Measurements from ENCODE around the gene PAK1. TPM values are rescaled to one million over a fixed set of nuclear protein-coding genes. Genes with fewer than 3 reads are reported as not detected.

Gene PAK1
- polyA plus RNA-seq, 1 experiment, result 70.3 TPM

DNA sequence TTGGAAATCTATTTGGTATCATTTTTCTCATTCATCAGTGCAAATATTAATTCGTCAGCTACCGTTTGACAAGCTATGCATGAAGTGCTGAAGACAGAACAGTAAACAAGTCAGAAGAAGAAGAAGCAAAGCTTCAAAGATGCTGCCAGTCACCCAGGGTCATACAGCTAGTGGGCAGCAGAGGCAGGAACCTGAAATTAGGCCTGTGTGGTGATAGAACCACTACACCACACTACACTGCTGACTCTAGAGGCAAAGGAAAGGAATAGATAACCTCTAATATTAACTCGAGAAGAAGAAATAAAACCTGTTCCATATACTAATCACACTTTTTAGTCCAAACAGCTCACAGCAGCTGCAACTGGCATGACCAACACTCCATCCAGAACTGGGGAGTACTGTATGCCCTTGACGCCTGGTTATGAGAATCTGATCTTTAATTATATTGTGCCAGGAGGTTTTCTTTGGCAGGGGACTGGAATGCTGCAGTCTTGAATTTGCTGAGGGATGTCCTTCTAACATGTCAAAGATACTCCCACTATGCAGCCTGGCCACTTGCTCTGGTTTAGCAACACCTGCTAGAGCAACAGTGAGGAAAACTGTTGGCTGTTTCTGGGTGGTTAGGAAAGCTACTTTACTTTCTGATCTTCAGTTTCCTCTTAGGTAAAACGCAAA lies 73.0 kb downstream of the PAK1 start:
- TF ChIP-seq, protein P1, sequence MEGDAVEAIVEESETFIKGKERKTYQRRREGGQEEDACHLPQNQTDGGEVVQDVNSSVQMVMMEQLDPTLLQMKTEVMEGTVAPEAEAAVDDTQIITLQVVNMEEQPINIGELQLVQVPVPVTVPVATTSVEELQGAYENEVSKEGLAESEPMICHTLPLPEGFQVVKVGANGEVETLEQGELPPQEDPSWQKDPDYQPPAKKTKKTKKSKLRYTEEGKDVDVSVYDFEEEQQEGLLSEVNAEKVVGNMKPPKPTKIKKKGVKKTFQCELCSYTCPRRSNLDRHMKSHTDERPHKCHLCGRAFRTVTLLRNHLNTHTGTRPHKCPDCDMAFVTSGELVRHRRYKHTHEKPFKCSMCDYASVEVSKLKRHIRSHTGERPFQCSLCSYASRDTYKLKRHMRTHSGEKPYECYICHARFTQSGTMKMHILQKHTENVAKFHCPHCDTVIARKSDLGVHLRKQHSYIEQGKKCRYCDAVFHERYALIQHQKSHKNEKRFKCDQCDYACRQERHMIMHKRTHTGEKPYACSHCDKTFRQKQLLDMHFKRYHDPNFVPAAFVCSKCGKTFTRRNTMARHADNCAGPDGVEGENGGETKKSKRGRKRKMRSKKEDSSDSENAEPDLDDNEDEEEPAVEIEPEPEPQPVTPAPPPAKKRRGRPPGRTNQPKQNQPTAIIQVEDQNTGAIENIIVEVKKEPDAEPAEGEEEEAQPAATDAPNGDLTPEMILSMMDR (IDR thresholded peaks at IDR 0.05; ENCODE audit: low read depth, low read length), result 0 out of 2 replicates have a peak, but pooled peaks have one; percentile 2
- Histone ChIP-seq H3K9me3 (ENCODE audit: control insufficient read depth, insufficient read depth, low read length) (no peaks in the 10 kb centered on the region), H3K27ac (ENCODE audit: low read depth, low read length) (no peak overlapping the region), H3K27me3 (ENCODE audit: control insufficient read depth, insufficient read depth, low read length) (no peaks in the 10 kb centered on the region), H3K4me3 (ENCODE audit: low read depth, low read length) (no peak overlapping the region)
- DNase-seq (ENCODE audit: low read depth, low spot score), result no peak
- CTCF ChIA-PET, result no interaction called here
- POLR2A ChIA-PET, result no interaction called here

DNA sequence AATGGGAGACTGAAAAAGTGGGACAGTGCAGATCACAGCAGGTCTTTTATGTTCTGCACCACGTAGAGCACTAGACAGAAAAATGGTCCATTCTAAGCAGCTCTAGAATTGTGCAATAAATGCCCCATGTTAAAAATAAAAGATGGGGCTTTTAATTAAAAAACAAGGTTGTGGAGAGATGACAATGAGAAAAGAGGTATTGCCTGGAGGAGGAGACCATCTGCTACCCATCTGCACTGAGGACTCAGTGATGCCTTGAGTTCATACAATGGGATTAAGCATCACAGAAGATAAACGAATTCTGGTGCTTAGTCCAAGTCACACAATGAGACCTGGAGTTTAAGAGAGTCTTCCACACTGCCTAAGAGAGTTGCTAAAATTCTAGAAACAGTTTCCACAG lies 73.6 kb downstream of the PAK1 start:
- Histone ChIP-seq H3K4me3 (ENCODE audit: low read depth, low read length) (no peak overlapping the region), H3K9me3 (ENCODE audit: control insufficient read depth, insufficient read depth, low read length) (no peaks in the 10 kb centered on the region), H3K27me3 (ENCODE audit: control insufficient read depth, insufficient read depth, low read length) (no peaks in the 10 kb centered on the region), H3K27ac (ENCODE audit: low read depth, low read length) (no peak overlapping the region)
- ChIA-PET CTCF (no interaction called here), POLR2A (no interaction called here)
- no peak for DNase-seq (ENCODE audit: low read depth, low spot score)
- TF ChIP-seq, protein P1 (IDR thresholded peaks at IDR 0.05; ENCODE audit: low read depth, low read length), result no peak

DNA sequence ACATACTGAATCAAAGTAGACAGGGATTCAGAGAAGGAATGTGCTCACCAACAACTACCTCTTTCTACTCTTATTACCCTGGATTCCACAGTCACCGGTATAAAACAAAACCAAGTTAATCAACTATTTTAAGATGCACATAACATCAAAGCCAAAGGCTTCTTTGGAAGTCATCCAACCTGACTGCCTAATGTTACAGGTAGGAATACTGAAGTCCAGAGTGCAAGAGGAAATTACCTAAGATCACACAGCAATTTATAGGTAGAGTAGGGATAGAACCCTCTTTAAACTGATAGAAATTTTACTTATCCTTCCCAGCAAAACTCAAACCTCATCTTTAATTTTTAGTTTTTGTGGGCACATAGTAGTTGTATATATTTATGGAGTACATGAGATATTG lies 76.3 kb downstream of the PAK1 start:
- DNase-seq (ENCODE audit: low read depth, low spot score), result no peak
- ChIA-PET CTCF (no interaction called here), POLR2A (no interaction called here)
- H3K9me3 ChIP-seq (ENCODE audit: control insufficient read depth, insufficient read depth, low read length), result no peaks in the 10 kb centered on the region
- no peak overlapping the region for H3K27ac ChIP-seq (ENCODE audit: low read depth, low read length)
- H3K27me3 ChIP-seq (ENCODE audit: control insufficient read depth, insufficient read depth, low read length), result no peaks in the 10 kb centered on the region
- TF ChIP-seq, protein P1 (IDR thresholded peaks at IDR 0.05; ENCODE audit: low read depth, low read length), result no peak
- no peak overlapping the region for H3K4me3 ChIP-seq (ENCODE audit: low read depth, low read length)

DNA sequence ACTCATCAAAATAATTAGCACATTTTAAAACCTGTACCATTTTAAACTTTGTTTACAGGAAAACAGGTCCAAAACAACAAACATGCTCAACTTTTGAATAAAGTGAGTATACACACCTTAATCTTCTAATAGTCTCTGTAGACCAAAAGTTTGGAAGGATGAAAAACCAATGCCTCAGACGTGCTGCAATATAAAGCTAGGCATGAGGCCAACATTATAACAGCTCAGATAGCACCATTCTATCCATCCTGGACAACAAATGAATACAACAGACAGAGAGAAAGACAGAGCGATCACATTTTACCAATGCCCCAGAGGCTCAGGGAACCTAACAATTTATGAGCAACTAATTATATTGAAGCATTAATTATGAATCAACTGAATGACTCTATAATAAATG lies 77.0 kb downstream of the PAK1 start:
- DNase-seq (ENCODE audit: low read depth, low spot score), result no peak
- TF ChIP-seq, protein P1 (IDR thresholded peaks at IDR 0.05; ENCODE audit: low read depth, low read length), result no peak
- Histone ChIP-seq H3K27me3 (ENCODE audit: control insufficient read depth, insufficient read depth, low read length) (no peaks in the 10 kb centered on the region), H3K9me3 (ENCODE audit: control insufficient read depth, insufficient read depth, low read length) (no peaks in the 10 kb centered on the region), H3K4me3 (ENCODE audit: low read depth, low read length) (no peak overlapping the region), H3K27ac (ENCODE audit: low read depth, low read length) (no peak overlapping the region)
- ChIA-PET POLR2A (interaction anchor here (0.6 kb wide), 1 partner anchor 197 kb away, joined by 3 read pairs; no protein-coding TSS in a partner anchor), CTCF (no interaction called here)

DNA sequence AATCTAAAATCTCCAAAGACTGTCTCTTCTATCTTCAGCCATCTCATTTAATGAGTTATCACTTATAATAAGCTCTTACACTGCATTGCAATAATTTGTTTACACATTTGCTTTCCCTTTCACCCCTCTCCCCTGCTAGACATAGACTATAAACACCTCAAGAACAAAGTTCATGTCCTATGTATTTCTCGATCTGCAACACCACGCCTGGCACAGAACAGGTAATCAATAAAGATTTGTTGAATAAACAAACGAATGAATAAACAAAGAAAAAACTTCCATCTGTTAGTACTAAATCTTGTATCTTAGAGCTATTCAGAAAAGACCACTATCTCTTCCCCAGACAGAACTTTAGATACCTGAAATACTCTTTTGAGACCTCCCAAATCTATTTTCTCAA lies 77.6 kb downstream of the PAK1 start:
- Histone ChIP-seq H3K9me3 (ENCODE audit: control insufficient read depth, insufficient read depth, low read length) (no peaks in the 10 kb centered on the region), H3K4me3 (ENCODE audit: low read depth, low read length) (no peak overlapping the region), H3K27me3 (ENCODE audit: control insufficient read depth, insufficient read depth, low read length) (no peaks in the 10 kb centered on the region), H3K27ac (ENCODE audit: low read depth, low read length) (no peak overlapping the region)
- CTCF ChIA-PET, result no interaction called here
- TF ChIP-seq, protein P1 (IDR thresholded peaks at IDR 0.05; ENCODE audit: low read depth, low read length), result no peak
- POLR2A ChIA-PET, result interaction anchor here (0.6 kb wide), 1 partner anchor 196 kb away, joined by 3 read pairs; no protein-coding TSS in a partner anchor
- no peak for DNase-seq (ENCODE audit: low read depth, low spot score)
